GM21390 (cell line): ENCODE results near the gene HSF5.

Experiments used
- ATAC-seq: cut with Tn5 transposase; IDR thresholded peaks from one replicate; pipeline ENCODE4 v1.9.1; 2021; ENCODE audit not compliant: unreplicated experiment

The HSF5 gene

GRCh38 chr17:58371300-58371950, 116.8 kb downstream of the HSF5 start:
- no peak for ATAC-seq

- ATAC-seq, result no peak
These were observed 117.5 kb downstream of the HSF5 start for GRCh38 chr17:58370716-58371115.

- ATAC-seq, result no peak
These were observed 117.9 kb downstream of the HSF5 start for GRCh38 chr17:58370309-58370708.
